Cardiac fibroblast (primary cell): ENCODE results near the gene AATK.

Experiments used
- DNase-seq, 2 donors: peaks; one replicate each; pipeline versions ENCODE4 v3.0.0 to v3.0.0-alpha.2; 2010; ENCODE audit warnings: low read depth in 2 of 2
- H3K4me3 ChIP-seq, 2 donors: replicated peaks in 1 of 2; 1 replicate in 1 of 2; 2 replicates in 1 of 2; pipeline ENCODE4 v1.5.1; 2011; ENCODE audit warnings: low read depth in 2 of 2, low read length in 2 of 2, mild to moderate bottlenecking in 2 of 2, moderate library complexity in 1 of 2
- CTCF ChIP-seq: IDR thresholded peaks from one replicate; pipeline ENCODE4 v1.5.1; 2011; ENCODE audit warnings: low read depth, mild to moderate bottlenecking, low read length, inconsistent platforms

Gene AATK

GRCh38 chr17:81197409-81197795, 31.4 kb upstream of the AATK start:
- no peak for DNase-seq
- no peak overlapping the region for H3K4me3 ChIP-seq
- no peak for TF ChIP-seq CTCF

GRCh38 chr17:81196505-81197408, 30.7 kb upstream of the AATK start:
- no peak overlapping the region for H3K4me3 ChIP-seq
- no peak for DNase-seq
- no peak for TF ChIP-seq CTCF

GRCh38 chr17:81195941-81196495, 30.0 kb upstream of the AATK start:
- no peak overlapping the region for H3K4me3 ChIP-seq
- no peak for DNase-seq

GRCh38 chr17:81194941-81195901, 29.2 kb upstream of the AATK start:
- TF ChIP-seq CTCF, result no peak
- DNase-seq, result no peak
- no peak overlapping the region for H3K4me3 ChIP-seq

More at GRCh38 chr17:81195941-81196495, 30.0 kb upstream of the AATK start:
- TF ChIP-seq CTCF, result no peak

- no peak for DNase-seq
- TF ChIP-seq CTCF, result no peak
Measured at GRCh38 chr17:81194225-81194760, 28.3 kb upstream of the AATK start.

GRCh38 chr17:81193470-81194224, 27.6 kb upstream of the AATK start:
- DNase-seq, result no peak
- TF ChIP-seq CTCF, result no peak
- H3K4me3 ChIP-seq, result no peak overlapping the region

More at GRCh38 chr17:81194225-81194760, 28.3 kb upstream of the AATK start:
- no peak overlapping the region for H3K4me3 ChIP-seq
